GM23248 (cell line): ENCODE measurements around the gene SLC23A1. TPM values are rescaled to one million over a fixed set of nuclear protein-coding genes. Genes with fewer than 3 reads are reported as not detected.
"Not testable (repeated sequence)": the region's sequence is repeated elsewhere in the genome, so short reads cannot be mapped to it uniquely, and the experiment has no call there.

Experiments
- DNase-seq: peaks from one replicate; pipeline ENCODE4 v3.0.0-alpha.2; 2015
- H2AFZ ChIP-seq: fragments of 200-600 bp; sonication (generic); 2 replicates; pipeline ENCODE4 v1.6.1; 2016; ENCODE audit warnings: antibody characterized with exemption
- H3F3A ChIP-seq: fragments of 200-600 bp; sonication (generic); 2 replicates; pipeline ENCODE4 v1.6.1; 2016; ENCODE audit warnings: mild to moderate bottlenecking, antibody characterized with exemption, mixed run types; ENCODE audit not compliant: insufficient read depth
- H3K27ac ChIP-seq: fragments of 200-600 bp; sonication (generic); 2 replicates; pipeline ENCODE4 v1.5.1; 2016; ENCODE audit warnings: mild to moderate bottlenecking
- H3K27me3 ChIP-seq: fragments of 200-600 bp; sonication (generic); replicated peaks from 2 replicates; pipeline ENCODE4 v1.6.1; 2016; ENCODE audit warnings: mild to moderate bottlenecking; ENCODE audit not compliant: insufficient read depth
- H3K36me3 ChIP-seq: fragments of 200-600 bp; sonication (generic); 2 replicates; pipeline ENCODE4 v1.6.1; 2016; ENCODE audit warnings: low read depth, mild to moderate bottlenecking
- H3K4me1 ChIP-seq: fragments of 200-600 bp; sonication (generic); 2 replicates; pipeline ENCODE4 v1.6.1; 2016; ENCODE audit warnings: mild to moderate bottlenecking; ENCODE audit not compliant: insufficient read depth
- H3K4me2 ChIP-seq: fragments of 200-600 bp; sonication (generic); one replicate; pipeline ENCODE4 v1.6.1; 2016; ENCODE audit warnings: mild to moderate bottlenecking; ENCODE audit not compliant: unreplicated experiment
- H3K4me3 ChIP-seq: fragments of 200-600 bp; sonication (generic); 2 replicates; pipeline ENCODE4 v1.5.1; 2016; ENCODE audit warnings: mild to moderate bottlenecking
- H3K79me2 ChIP-seq: fragments of 200-600 bp; sonication (generic); 2 replicates; pipeline ENCODE4 v1.6.1; 2016; ENCODE audit warnings: mild to moderate bottlenecking; ENCODE audit not compliant: insufficient read depth
- H3K9ac ChIP-seq: fragments of 200-600 bp; sonication (generic); 2 replicates; pipeline ENCODE4 v1.6.1; 2016; ENCODE audit warnings: mild to moderate bottlenecking
- H3K9me2 ChIP-seq: fragments of 200-600 bp; sonication (generic); 2 replicates; pipeline ENCODE4 v1.6.1; 2016; ENCODE audit warnings: mixed run types, mild to moderate bottlenecking, moderate library complexity; ENCODE audit not compliant: insufficient read depth
- H3K9me3 ChIP-seq: fragments of 200-600 bp; sonication (generic); one replicate; pipeline ENCODE4 v1.6.1; 2017; ENCODE audit warnings: low read depth
- H4K20me1 ChIP-seq: fragments of 200-600 bp; sonication (generic); 2 replicates; pipeline ENCODE4 v1.6.0; 2016; ENCODE audit not compliant: insufficient read depth
- EZH2 ChIP-seq: fragments of 200-600 bp; sonication (generic); IDR thresholded peaks from 2 replicates; pipeline ENCODE4 v1.6.1; 2018; ENCODE audit warnings: antibody characterized with exemption, mild to moderate bottlenecking; ENCODE audit not compliant: insufficient read depth, poor library complexity, severe bottlenecking
- EZH2phosphoT487 ChIP-seq: fragments of 200-600 bp; sonication (generic); IDR thresholded peaks from 2 replicates; pipeline ENCODE4 v1.6.1; 2018; ENCODE audit warnings: antibody characterized with exemption, moderate library complexity, mild to moderate bottlenecking, low read depth; ENCODE audit not compliant: insufficient read depth
- WGBS, 2 experiments: methylation state at CpG; one replicate each; pipeline ENCODE4 v1.1.6; 2015 to 2017; ENCODE audit warnings: low lambda C conversion rate in 2 of 2, low coverage in 1 of 2; ENCODE audit errors: missing lambda C conversion rate in 2 of 2; 5-methylcytosine and 5-hydroxymethylcytosine counted together
- in situ Hi-C: fragments of 300-500 bp; cut with MboI; formaldehyde crosslinking; loops from 2 replicates; pipeline ENCODE4 v1.15.0; 2020
- polyA plus RNA-seq: library from polyadenylated mRNA; unstranded; fragments of >200 nt; fragmentation: Nextera tagmentation; extraction: Ambion mirVana; gene quantifications from 2 replicates; pipeline ENCODE4 v1.2.1, GENCODE V29; 2016
- total RNA-seq: library from RNA; depleted of rRNA; stranded (reverse); fragments of >200 nt; shearing (Covaris generic); gene quantifications from 2 replicates; pipeline ENCODE4 v1.2.3, GENCODE V29; 2014

SLC23A1 gene
- total and polyA plus RNA-seq, 2 experiments from 2014 or later = 0.08 TPM; not detected in 1

- Histone ChIP-seq H3K4me3 (no peak overlapping the region), H3K4me2 (peak overlapping the region; percentile 33), H3K4me1 (peaks cover 19% of the 10 kb centered on the region), H4K20me1 (no peaks in the 10 kb centered on the region), H3K36me3 (no peaks in the 10 kb centered on the region), H3K27me3 (no peaks in the 10 kb centered on the region), H3K9me3 (no peaks in the 10 kb centered on the region), H3F3A (peaks cover 27% of the 10 kb centered on the region), H2AFZ (peak overlapping the region; percentile 84), H3K79me2 (no peaks in the 10 kb centered on the region), H3K9ac (peak overlapping the region; percentile 73), H3K9me2 (no peaks in the 10 kb centered on the region), H3K27ac (peak overlapping the region; percentile 83)
- in situ Hi-C loops = no loop called here
- no peak for TF ChIP-seq EZH2phosphoT487
- no peak for TF ChIP-seq EZH2
- peak; percentile 67 for DNase-seq
- WGBS, 2 experiments = 35 to 36% methylated on average over 6 of the region's 6 CpGs
These were observed 27.3 kb upstream of the SLC23A1 start for GRCh38 chr5:139410121-139410992.

GRCh38 chr5:139409116-139409515 lies 26.0 kb upstream of the SLC23A1 start:
- H3K36me3 ChIP-seq, H3K27me3 ChIP-seq, H2AFZ ChIP-seq, DNase-seq, in situ Hi-C loops, H3K4me2 ChIP-seq, H3K79me2 ChIP-seq, H3K9me3 ChIP-seq, H3K9me2 ChIP-seq, H4K20me1 ChIP-seq, H3K9ac ChIP-seq, H3K27ac ChIP-seq, H3K4me3 ChIP-seq: not testable (repeated sequence)
- WGBS, 2 experiments = 86 to 95% methylated on average over 4 to 5 of the region's 5 CpGs
- Histone ChIP-seq H3F3A (peaks cover 27% of the 10 kb centered on the region), H3K4me1 (peaks cover 24% of the 10 kb centered on the region)

- H3K4me3 ChIP-seq = no peak overlapping the region
These were observed 25.1 kb upstream of the SLC23A1 start for GRCh38 chr5:139408191-139408590.

GRCh38 chr5:139407517-139407916 lies 24.4 kb upstream of the SLC23A1 start:
- in situ Hi-C loops = no loop called here
- peaks cover 34% of the 10 kb centered on the region for H3F3A ChIP-seq
- H3K9me3 ChIP-seq = no peaks in the 10 kb centered on the region
- no peaks in the 10 kb centered on the region for H3K9me2 ChIP-seq
- peaks cover 29% of the 10 kb centered on the region for H3K4me1 ChIP-seq
- H3K36me3 ChIP-seq = no peaks in the 10 kb centered on the region
- H4K20me1 ChIP-seq = no peaks in the 10 kb centered on the region
- H2AFZ ChIP-seq = no peak overlapping the region
- no peaks in the 10 kb centered on the region for H3K79me2 ChIP-seq
- H3K27ac ChIP-seq = no peak overlapping the region
- TF ChIP-seq EZH2phosphoT487 (no peak), EZH2 (no peak)
- H3K27me3 ChIP-seq = no peaks in the 10 kb centered on the region
- H3K9ac ChIP-seq = no peak overlapping the region
- no peak overlapping the region for H3K4me3 ChIP-seq
- DNase-seq = no peak
- no peak overlapping the region for H3K4me2 ChIP-seq

More at GRCh38 chr5:139408191-139408590, 25.1 kb upstream of the SLC23A1 start:
- Histone ChIP-seq H3K9ac (no peak overlapping the region), H2AFZ (no peak overlapping the region), H3K79me2 (no peaks in the 10 kb centered on the region), H3K9me2 (no peaks in the 10 kb centered on the region), H3K4me1 (peaks cover 27% of the 10 kb centered on the region), H3K36me3 (no peaks in the 10 kb centered on the region), H3K27me3 (no peaks in the 10 kb centered on the region), H3K27ac (no peak overlapping the region), H3K9me3 (no peaks in the 10 kb centered on the region), H3K4me2 (no peak overlapping the region), H4K20me1 (no peaks in the 10 kb centered on the region), H3F3A (peaks cover 30% of the 10 kb centered on the region)
- no peak for DNase-seq
- in situ Hi-C loops = no loop called here
- WGBS, 2 experiments = 94 to 96% methylated on average over 7 of the region's 7 CpGs
- TF ChIP-seq EZH2phosphoT487 (no peak), EZH2 (no peak)
